Measurements from ENCODE around the gene SEC14L2. TPM values are rescaled to one million over a fixed set of nuclear protein-coding genes. Genes with fewer than 3 reads are reported as not detected.

SEC14L2 gene
- polyA plus RNA-seq, 1 donor from 2014 or later = 2.7 TPM

- H3F3A ChIP-seq (ENCODE audit: insufficient read depth, low read length, poor library complexity, severe bottlenecking) = no peaks in the 10 kb centered on the region
- peak overlapping the region; percentile 15 for H3K4me2 ChIP-seq (ENCODE audit: low read length)
- H3K9ac ChIP-seq (ENCODE audit: low read length) = peak overlapping the region; percentile 89
- H4K20me1 ChIP-seq (ENCODE audit: insufficient read depth) = no peaks in the 10 kb centered on the region
- H3K79me2 ChIP-seq (replicated peaks; ENCODE audit: insufficient read depth, low read length) = no peaks in the 10 kb centered on the region
- H3K27ac ChIP-seq (ENCODE audit: low read length) = peak overlapping the region; percentile 93
- H3K9me3 ChIP-seq (ENCODE audit: low read length) = no peaks in the 10 kb centered on the region
- no peaks in the 10 kb centered on the region for H3K36me3 ChIP-seq (ENCODE audit: insufficient read depth, low read length)
- TF ChIP-seq RAD21 (conservative IDR thresholded peaks at IDR 0.05) = peak; percentile 18
- peak; percentile 46 for TF ChIP-seq SMC3 (conservative IDR thresholded peaks at IDR 0.05; ENCODE audit: poor library complexity)
- no peak for TF ChIP-seq TAF1 (IDR thresholded peaks at IDR 0.05; ENCODE audit: low read depth)
- peak; percentile 34 for TF ChIP-seq POLR2AphosphoS5 (IDR thresholded peaks at IDR 0.05)
- peak; percentile 74 for TF ChIP-seq EP300 (conservative IDR thresholded peaks at IDR 0.05; ENCODE audit: poor library complexity, severe bottlenecking)
- TF ChIP-seq REST (IDR thresholded peaks at IDR 0.05; ENCODE audit: borderline replicate concordance) = peak; percentile 8
- TF ChIP-seq CTCF (IDR thresholded peaks at IDR 0.05; ENCODE audit: poor library complexity, severe bottlenecking) = no peak
- peak; percentile 68 for TF ChIP-seq MXI1 (conservative IDR thresholded peaks at IDR 0.05; ENCODE audit: poor library complexity, severe bottlenecking)
- no peak for TF ChIP-seq EZH2 (IDR thresholded peaks at IDR 0.05; ENCODE audit: borderline replicate concordance, insufficient read depth, low read length, poor library complexity, severe bottlenecking)
- H3K27me3 ChIP-seq (ENCODE audit: insufficient read depth, low read depth, low read length) = no peaks in the 10 kb centered on the region
- H3K4me3 ChIP-seq (ENCODE audit: low read length) = peak overlapping the region; percentile 83
- H2AFZ ChIP-seq (ENCODE audit: low read depth, low read length) = no peak overlapping the region
- no peaks in the 10 kb centered on the region for H3K9me2 ChIP-seq (ENCODE audit: insufficient read depth, low read length)
Measured at GRCh38 chr22:30423959-30424533, 27.2 kb downstream of the SEC14L2 start.

GRCh38 chr22:30424534-30425326, 27.9 kb downstream of the SEC14L2 start:
- Histone ChIP-seq H3K4me3 (ENCODE audit: low read length) (peak overlapping the region; percentile 83), H3K4me2 (ENCODE audit: low read length) (peak overlapping the region; percentile 15), H2AFZ (ENCODE audit: low read depth, low read length) (no peak overlapping the region), H4K20me1 (ENCODE audit: insufficient read depth) (no peaks in the 10 kb centered on the region), H3K79me2 (replicated peaks; ENCODE audit: insufficient read depth, low read length) (no peaks in the 10 kb centered on the region), H3K9ac (ENCODE audit: low read length) (peak overlapping the region; percentile 53), H3K9me3 (ENCODE audit: low read length) (no peaks in the 10 kb centered on the region), H3K9me2 (ENCODE audit: insufficient read depth, low read length) (no peaks in the 10 kb centered on the region), H3K27ac (ENCODE audit: low read length) (peak overlapping the region; percentile 93), H3K27me3 (ENCODE audit: insufficient read depth, low read depth, low read length) (no peaks in the 10 kb centered on the region), H3K36me3 (ENCODE audit: insufficient read depth, low read length) (no peaks in the 10 kb centered on the region), H3F3A (ENCODE audit: insufficient read depth, low read length, poor library complexity, severe bottlenecking) (no peaks in the 10 kb centered on the region)
- TF ChIP-seq CTCF (IDR thresholded peaks at IDR 0.05; ENCODE audit: poor library complexity, severe bottlenecking) (no peak), REST (IDR thresholded peaks at IDR 0.05; ENCODE audit: borderline replicate concordance) (no peak)
